Measurements from ENCODE around the gene FGGY.

- no peak for TF ChIP-seq CTCF (IDR thresholded peaks at IDR 0.05 in 4 of 5, conservative IDR thresholded peaks at IDR 0.05 in 1 of 5)
- no peak for TF ChIP-seq POLR2A (IDR thresholded peaks at IDR 0.05)
Observed at GRCh38 chr1:59314776-59315528, 18.1 kb downstream of the FGGY start.
